HepG2 (cell line): ENCODE data around the gene PLPPR3. TPM values are rescaled to one million over a fixed set of nuclear protein-coding genes. Genes with fewer than 3 reads are reported as not detected.

ENCODE experiments used
- AKAP8 ChIP-seq: sonication (generic); formaldehyde crosslinking; IDR thresholded peaks from 2 replicates; pipeline ENCODE4 v1.5.1; 2020; ENCODE audit warnings: mild to moderate bottlenecking, missing genetic modification reagents
- CCDC6 ChIP-seq: sonication (generic); formaldehyde crosslinking; IDR thresholded peaks from 2 replicates; pipeline ENCODE4 v1.8.1; 2022; ENCODE audit warnings: mild to moderate bottlenecking, missing genetic modification reagents, moderate library complexity
- HDAC1 ChIP-seq: sonication (generic); formaldehyde crosslinking; IDR thresholded peaks from 2 replicates; pipeline ENCODE4 v1.5.1; 2020; ENCODE audit warnings: mild to moderate bottlenecking, missing genetic modification reagents
- ISL2 ChIP-seq: sonication (generic); formaldehyde crosslinking; IDR thresholded peaks from 2 replicates; pipeline ENCODE4 v1.5.0; 2020; ENCODE audit warnings: missing genetic modification reagents
- JDP2 ChIP-seq: sonication (generic); formaldehyde crosslinking; IDR thresholded peaks from 2 replicates; pipeline ENCODE4 v1.8.1; 2022; ENCODE audit warnings: missing genetic modification reagents, borderline replicate concordance
- JUND ChIP-seq: sonication (generic); formaldehyde crosslinking; IDR thresholded peaks from 2 replicates; pipeline ENCODE4 v1.8.0; 2022; ENCODE audit warnings: mild to moderate bottlenecking, missing genetic modification reagents
- KLF6 ChIP-seq: IDR thresholded peaks from 2 replicates; pipeline ENCODE4 v1.8.0; 2016; ENCODE audit warnings: missing biosample characterization, missing genetic modification reagents
- MLX ChIP-seq: IDR thresholded peaks from 2 replicates; pipeline ENCODE4 v1.6.1; 2016
- NFIC ChIP-seq: IDR thresholded peaks from 2 replicates; pipeline ENCODE4 v1.6.1; 2012; ENCODE audit warnings: mild to moderate bottlenecking, low read length, inconsistent platforms
- NPAS2 ChIP-seq: sonication (generic); formaldehyde crosslinking; IDR thresholded peaks from 2 replicates; pipeline ENCODE4 v1.8.0; 2022; ENCODE audit warnings: mild to moderate bottlenecking, missing genetic modification reagents, borderline replicate concordance
- PHF8 ChIP-seq: sonication (generic); formaldehyde crosslinking; IDR thresholded peaks from 2 replicates; pipeline ENCODE4 v1.5.0; 2020; ENCODE audit warnings: missing genetic modification reagents
- RFXAP ChIP-seq: sonication (generic); formaldehyde crosslinking; IDR thresholded peaks from 2 replicates; pipeline ENCODE4 v1.4.0; 2020; ENCODE audit warnings: missing genetic modification reagents, borderline replicate concordance
- SMAD1 ChIP-seq: sonication (generic); formaldehyde crosslinking; IDR thresholded peaks from 2 replicates; pipeline ENCODE4 v1.4.0; 2020; ENCODE audit warnings: missing genetic modification reagents, low read depth, mild to moderate bottlenecking, borderline replicate concordance
- SMAD3 ChIP-seq: sonication (generic); formaldehyde crosslinking; IDR thresholded peaks from 2 replicates; pipeline ENCODE4 v1.4.0; 2020; ENCODE audit warnings: missing genetic modification reagents
- SNAI1 ChIP-seq: sonication (generic); formaldehyde crosslinking; IDR thresholded peaks from 2 replicates; pipeline ENCODE4 v1.5.0; 2020; ENCODE audit warnings: mild to moderate bottlenecking, missing genetic modification reagents, borderline replicate concordance
- TBX3 ChIP-seq: fragments of 450-650 bp; IDR thresholded peaks from 2 replicates; pipeline ENCODE4 v1.6.1; 2017; ENCODE audit warnings: antibody characterized with exemption, mild to moderate bottlenecking, inconsistent platforms, borderline replicate concordance
- ZNF605 ChIP-seq: sonication (generic); formaldehyde crosslinking; IDR thresholded peaks from 2 replicates; pipeline ENCODE4 v1.8.0; 2022; ENCODE audit warnings: mild to moderate bottlenecking, missing genetic modification reagents
- ZNF607 ChIP-seq: sonication (generic); formaldehyde crosslinking; IDR thresholded peaks from 2 replicates; pipeline ENCODE4 v1.5.1; 2020; ENCODE audit warnings: missing genetic modification reagents, mild to moderate bottlenecking, borderline replicate concordance
- polyA plus RNA-seq, 8 experiments: library from polyadenylated mRNA; depleted of rRNA in 3 of 8; stranded (reverse) in 7 of 8; unstranded in 1 of 8; fragments of >200 nt; fragmentation: Illumina TruSeq in 4 of 8; extraction: Trizol in 4 of 8; gene quantifications; 2 replicates each; pipeline versions ENCODE4 v1.2.1 to v1.2.3, GENCODE V29; 2011 to 2016; ENCODE audit warnings: low read depth in 4 of 8, missing spikeins in 1 of 8, mixed read lengths in 1 of 8; ENCODE audit not compliant: insufficient read depth in 1 of 8
- total RNA-seq, 5 experiments: library from RNA; depleted of rRNA; stranded (reverse); fragments of >200 nt; fragmentation: Illumina TruSeq; extraction: Trizol; gene quantifications; 2 replicates each; pipeline ENCODE4 v1.2.3, GENCODE V29; 2016; ENCODE audit warnings: low read depth in 1 of 5
- TF ChIP-seq, protein P1 (sequence below), 2 experiments: fragments of 450-650 bp in 1 of 2; sonication (generic) in 1 of 2; formaldehyde crosslinking in 1 of 2; IDR thresholded peaks; 2 replicates each; pipeline versions ENCODE4 v1.6.1 to v1.8.0; 2016 to 2022; ENCODE audit warnings: antibody characterized with exemption in 1 of 2, mild to moderate bottlenecking in 1 of 2, missing genetic modification reagents in 1 of 2
- TF ChIP-seq, protein P2 (sequence below): sonication (generic); formaldehyde crosslinking; conservative IDR thresholded peaks from 2 replicates; pipeline ENCODE4 v1.4.0; 2020; ENCODE audit warnings: missing genetic modification reagents

The PLPPR3 gene
- total and polyA plus RNA-seq, 2 of the 13 experiments (the other 11 are each of a cell fraction or from before 2014, with no cell fraction given), result 0.07 to 0.16 TPM

DNA sequence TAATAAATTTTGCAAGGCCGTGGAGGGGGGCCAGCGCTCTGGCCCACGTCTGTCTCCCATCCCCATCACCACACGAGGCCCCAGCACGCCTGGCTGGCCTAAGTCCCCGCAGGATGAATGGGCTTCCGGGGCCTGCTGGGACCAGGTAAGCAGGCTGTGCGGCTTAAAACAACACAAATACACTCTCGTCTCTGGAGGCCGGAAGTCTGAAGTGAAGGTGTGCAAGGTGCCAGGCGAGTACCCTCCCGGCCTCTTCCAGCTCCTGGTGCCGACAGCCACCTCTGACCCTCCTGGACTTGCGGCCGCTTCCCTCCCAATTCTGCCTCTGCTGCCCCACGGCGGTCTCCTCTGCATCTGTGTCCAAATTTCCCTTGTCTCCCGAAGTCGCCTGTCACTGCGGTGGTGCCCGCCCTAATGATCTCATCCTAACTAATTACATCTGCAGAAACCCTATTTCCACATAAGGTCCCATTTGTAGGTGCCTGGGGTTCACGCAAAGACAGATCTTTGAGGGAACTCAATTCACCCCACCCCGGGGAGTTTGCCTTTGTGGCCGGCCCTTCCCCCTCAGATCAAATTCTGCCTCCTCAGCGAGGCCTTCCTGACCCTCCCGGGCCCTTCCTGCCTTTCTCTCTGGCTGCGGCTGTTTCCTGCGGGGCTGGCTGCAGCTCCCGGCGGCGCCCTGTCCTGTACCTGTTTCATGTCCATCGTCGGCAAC is 32.6 kb downstream of the PLPPR3 start (continued):
- TF ChIP-seq, protein P1, sequence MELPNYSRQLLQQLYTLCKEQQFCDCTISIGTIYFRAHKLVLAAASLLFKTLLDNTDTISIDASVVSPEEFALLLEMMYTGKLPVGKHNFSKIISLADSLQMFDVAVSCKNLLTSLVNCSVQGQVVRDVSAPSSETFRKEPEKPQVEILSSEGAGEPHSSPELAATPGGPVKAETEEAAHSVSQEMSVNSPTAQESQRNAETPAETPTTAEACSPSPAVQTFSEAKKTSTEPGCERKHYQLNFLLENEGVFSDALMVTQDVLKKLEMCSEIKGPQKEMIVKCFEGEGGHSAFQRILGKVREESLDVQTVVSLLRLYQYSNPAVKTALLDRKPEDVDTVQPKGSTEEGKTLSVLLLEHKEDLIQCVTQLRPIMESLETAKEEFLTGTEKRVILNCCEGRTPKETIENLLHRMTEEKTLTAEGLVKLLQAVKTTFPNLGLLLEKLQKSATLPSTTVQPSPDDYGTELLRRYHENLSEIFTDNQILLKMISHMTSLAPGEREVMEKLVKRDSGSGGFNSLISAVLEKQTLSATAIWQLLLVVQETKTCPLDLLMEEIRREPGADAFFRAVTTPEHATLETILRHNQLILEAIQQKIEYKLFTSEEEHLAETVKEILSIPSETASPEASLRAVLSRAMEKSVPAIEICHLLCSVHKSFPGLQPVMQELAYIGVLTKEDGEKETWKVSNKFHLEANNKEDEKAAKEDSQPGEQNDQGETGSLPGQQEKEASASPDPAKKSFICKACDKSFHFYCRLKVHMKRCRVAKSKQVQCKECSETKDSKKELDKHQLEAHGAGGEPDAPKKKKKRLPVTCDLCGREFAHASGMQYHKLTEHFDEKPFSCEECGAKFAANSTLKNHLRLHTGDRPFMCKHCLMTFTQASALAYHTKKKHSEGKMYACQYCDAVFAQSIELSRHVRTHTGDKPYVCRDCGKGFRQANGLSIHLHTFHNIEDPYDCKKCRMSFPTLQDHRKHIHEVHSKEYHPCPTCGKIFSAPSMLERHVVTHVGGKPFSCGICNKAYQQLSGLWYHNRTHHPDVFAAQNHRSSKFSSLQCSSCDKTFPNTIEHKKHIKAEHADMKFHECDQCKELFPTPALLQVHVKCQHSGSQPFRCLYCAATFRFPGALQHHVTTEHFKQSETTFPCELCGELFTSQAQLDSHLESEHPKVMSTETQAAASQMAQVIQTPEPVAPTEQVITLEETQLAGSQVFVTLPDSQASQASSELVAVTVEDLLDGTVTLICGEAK (IDR thresholded peaks at IDR 0.05), result no peak
- TF ChIP-seq, protein P1 (CRISPR knock-in tag; IDR thresholded peaks at IDR 0.05), result no peak
- no peak for TF ChIP-seq NPAS2 (CRISPR knock-in tag)
- TF ChIP-seq NFIC, result no peak
- TF ChIP-seq SMAD1 (CRISPR knock-in tag), result no peak
- TF ChIP-seq ISL2 (CRISPR knock-in tag), result peak; percentile 20; the same call in 1 of the 2 replicates
- TF ChIP-seq ZNF607, result no peak
- TF ChIP-seq RFXAP, result no peak; the same call in 1 of the 2 replicates
- TF ChIP-seq ZNF605 (CRISPR knock-in tag), result peak; percentile 12; the same call in 1 of the 2 replicates
- TF ChIP-seq TBX3, result no peak
- TF ChIP-seq JUND (CRISPR knock-in tag), result no peak; the same call in 1 of the 2 replicates
- TF ChIP-seq SNAI1 (CRISPR knock-in tag), result no peak
- TF ChIP-seq AKAP8 (CRISPR knock-in tag), result peak; percentile 64
- TF ChIP-seq, protein P2, sequence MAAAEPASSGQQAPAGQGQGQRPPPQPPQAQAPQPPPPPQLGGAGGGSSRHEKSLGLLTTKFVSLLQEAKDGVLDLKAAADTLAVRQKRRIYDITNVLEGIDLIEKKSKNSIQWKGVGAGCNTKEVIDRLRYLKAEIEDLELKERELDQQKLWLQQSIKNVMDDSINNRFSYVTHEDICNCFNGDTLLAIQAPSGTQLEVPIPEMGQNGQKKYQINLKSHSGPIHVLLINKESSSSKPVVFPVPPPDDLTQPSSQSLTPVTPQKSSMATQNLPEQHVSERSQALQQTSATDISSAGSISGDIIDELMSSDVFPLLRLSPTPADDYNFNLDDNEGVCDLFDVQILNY, result no peak
- peak; percentile 43; the same call in 1 of the 2 replicates for TF ChIP-seq MLX (CRISPR knock-in tag)
- no peak for TF ChIP-seq JDP2 (CRISPR knock-in tag)
- no peak for TF ChIP-seq KLF6 (CRISPR knock-in tag)
- no peak for TF ChIP-seq SMAD3 (CRISPR knock-in tag)
- 0 out of 2 replicates have a peak, but pooled peaks have one; percentile 36 for TF ChIP-seq PHF8 (CRISPR knock-in tag)
- TF ChIP-seq CCDC6, result peak; percentile 44; the same call in 1 of the 2 replicates
- peak; percentile 45; the same call in 1 of the 2 replicates for TF ChIP-seq HDAC1 (CRISPR knock-in tag)
